K562 (cell line): Measurements from ENCODE around the gene EVI5. TPM values are rescaled to one million over a fixed set of nuclear protein-coding genes. Genes with fewer than 3 reads are reported as not detected.
A peak's percentile ranks its signal among the peaks of the same experiment; 100 is the strongest.

Source experiments
- CTCF ChIP-seq, 3 experiments: IDR thresholded peaks in 2 of 3; conservative IDR thresholded peaks in 1 of 3; 2 replicates each; pipeline ENCODE4 v1.5.1; 2011 to 2012; ENCODE audit warnings: low read length in 3 of 3, mild to moderate bottlenecking in 3 of 3, control low read depth in 2 of 3, improper control_type of control experiment in 1 of 3, inconsistent platforms in 1 of 3, low read depth in 1 of 3, mixed read lengths in 1 of 3, moderate library complexity in 1 of 3; ENCODE audit not compliant: insufficient read depth in 2 of 3
- CTCFL ChIP-seq: IDR thresholded peaks from 2 replicates; pipeline ENCODE4 v1.6.1; 2011; ENCODE audit warnings: borderline replicate concordance, low read depth, mild to moderate bottlenecking, moderate library complexity, low read length; ENCODE audit not compliant: insufficient read depth, poor library complexity, severe bottlenecking
- E2F6 ChIP-seq, 2 experiments: IDR thresholded peaks; 2 replicates each; pipeline ENCODE4 v1.6.1; 2011; ENCODE audit warnings: borderline replicate concordance in 1 of 2, control low read depth in 1 of 2, low read depth in 1 of 2, low read length in 1 of 2, mild to moderate bottlenecking in 1 of 2, mixed read lengths in 1 of 2, moderate library complexity in 1 of 2; ENCODE audit not compliant: insufficient read depth in 1 of 2, insufficient read length in 1 of 2, poor library complexity in 1 of 2, severe bottlenecking in 1 of 2; ENCODE audit errors: extremely low read depth in 1 of 2
- HDAC6 ChIP-seq: IDR thresholded peaks from 2 replicates; pipeline ENCODE4 v1.6.1; 2012; ENCODE audit warnings: low read depth, mild to moderate bottlenecking, control low read depth, inconsistent platforms, low read length, moderate library complexity
- HDGF ChIP-seq: fragments of 450-650 bp; IDR thresholded peaks from 2 replicates; pipeline ENCODE4 v1.6.1; 2016
- NRF1 ChIP-seq, 2 experiments: fragments of 450-650 bp; IDR thresholded peaks in 1 of 2; conservative IDR thresholded peaks in 1 of 2; 2 replicates each; pipeline ENCODE4 v1.6.1; 2014; ENCODE audit warnings: mild to moderate bottlenecking in 2 of 2
- OTX1 ChIP-seq: fragments of 450-650 bp; formaldehyde crosslinking; IDR thresholded peaks from 2 replicates; pipeline ENCODE4 v1.4.0; 2022; ENCODE audit warnings: mild to moderate bottlenecking
- PHF8 ChIP-seq: fragments of 200-600 bp; sonication (generic); IDR thresholded peaks from 2 replicates; pipeline ENCODE4 v1.6.1; 2012; ENCODE audit warnings: mixed run types, mild to moderate bottlenecking, inconsistent platforms, low read length, moderate library complexity, borderline replicate concordance
- PTBP1 ChIP-seq: fragments of 200-400 bp; formaldehyde crosslinking; IDR thresholded peaks from 2 replicates; pipeline ENCODE4 v1.6.1; 2017; ENCODE audit warnings: low read depth, low read length
- RFX7 ChIP-seq: fragments of 250-450 bp; sonication (Bioruptor Pico); IDR thresholded peaks from 2 replicates; pipeline ENCODE4 v1.5.1; 2021; ENCODE audit warnings: mild to moderate bottlenecking
- SOX6 ChIP-seq: fragments of 450-650 bp; IDR thresholded peaks from 2 replicates; pipeline ENCODE4 v1.6.1; 2014; ENCODE audit warnings: mild to moderate bottlenecking
- THAP12 ChIP-seq: fragments of 250-450 bp; sonication (Bioruptor Pico); IDR thresholded peaks from 2 replicates; pipeline ENCODE4 v1.9.0; 2021; ENCODE audit warnings: mild to moderate bottlenecking, inconsistent platforms
- ZEB2 ChIP-seq: fragments of 450-650 bp; IDR thresholded peaks from 2 replicates; pipeline ENCODE4 v1.6.1; 2016
- ZNF24 ChIP-seq: fragments of 450-650 bp; IDR thresholded peaks from 2 replicates; pipeline ENCODE4 v1.6.1; 2016
- polyA plus RNA-seq, 8 experiments: library from polyadenylated mRNA; depleted of rRNA in 4 of 8; stranded (reverse) in 5 of 8; unstranded in 3 of 8; fragments of >200 nt; fragmentation: Nextera tagmentation in 2 of 8; fragmentation: Illumina TruSeq in 1 of 8; extraction: Ambion mirVana in 2 of 8; extraction: Trizol in 1 of 8; gene quantifications; 2 replicates each; pipeline versions ENCODE4 v1.2.1 to v1.2.3, GENCODE V29; 2011 to 2014; ENCODE audit warnings: inconsistent platforms in 1 of 8, missing spikeins in 1 of 8
- total RNA-seq, 7 experiments: library from RNA; depleted of rRNA in 6 of 7; stranded (reverse); fragments of >200 nt in 6 of 7; fragmentation: Illumina TruSeq in 2 of 7; extraction: Trizol in 2 of 7; gene quantifications; 2 replicates each; pipeline versions ENCODE4 v1.2.1 to v1.2.3, GENCODE V29; 2011 to 2021; ENCODE audit warnings: low replicate concordance in 1 of 7

EVI5 gene
- total and polyA plus RNA-seq, 9 of the 15 experiments (the other 6 are each of a cell fraction or from before 2014, with no cell fraction given), result 1.7 to 50.1 (median 13.7) TPM

- TF ChIP-seq THAP12, result no peak
- TF ChIP-seq HDGF, result no peak
- TF ChIP-seq RFX7, result no peak
- no peak for TF ChIP-seq ZNF24
- peak; percentile 21 for TF ChIP-seq CTCFL
- peak in 1 of 2 experiments; percentile 64 for TF ChIP-seq E2F6 (IDR thresholded peaks at IDR 0.05; ENCODE audit: borderline replicate concordance in 1 of 2, extremely low read depth in 1 of 2, insufficient read depth in 1 of 2, insufficient read length in 1 of 2, low read depth in 1 of 2, low read length in 1 of 2, poor library complexity in 1 of 2, severe bottlenecking in 1 of 2)
- TF ChIP-seq ZEB2, result 0 out of 2 replicates have a peak, but pooled peaks have one; percentile 20
- TF ChIP-seq NRF1 (conservative IDR thresholded peaks at IDR 0.05 in 1 of 2, IDR thresholded peaks at IDR 0.05 in 1 of 2), result peak; percentile 21 to 25; a peak in 2 of 4 replicates
- no peak for TF ChIP-seq SOX6
- peak; percentile 30 to 52 (median 41); a peak in 4 of 6 replicates for TF ChIP-seq CTCF (IDR thresholded peaks at IDR 0.05 in 2 of 3, conservative IDR thresholded peaks at IDR 0.05 in 1 of 3; ENCODE audit: insufficient read depth in 2 of 3, low read depth in 1 of 3, low read length in 3 of 3)
- peak; percentile 45; the same call in 1 of the 2 replicates for TF ChIP-seq PHF8
- TF ChIP-seq PTBP1, result no peak
- no peak for TF ChIP-seq OTX1
- 0 out of 2 replicates have a peak, but pooled peaks have one; percentile 6 for TF ChIP-seq HDAC6
These were observed 299.3 kb downstream of the EVI5 start (continued) for GRCh38 chr1:92485381-92486250.
